Spinal cord (tissue), 10 donors: Measurements from ENCODE around the gene TTPAL. TPM values are rescaled to one million over a fixed set of nuclear protein-coding genes. Genes with fewer than 3 reads are reported as not detected.
A peak's percentile ranks its signal among the peaks of the same experiment; 100 is the strongest.

Experiments used
- DNase-seq, 6 donors: peaks; one replicate each; pipeline versions ENCODE4 v3.0.0 to v3.0.0-alpha.2; 2013 to 2015; ENCODE audit warnings: low spot score in 6 of 6, low read depth in 4 of 6
- H3K27ac ChIP-seq: one replicate; pipeline ENCODE4 v1.5.1; 2013; ENCODE audit warnings: low read depth, low read length, control low read depth
- H3K27me3 ChIP-seq: one replicate; pipeline ENCODE4 v1.6.1; 2013; ENCODE audit warnings: low read length; ENCODE audit not compliant: control insufficient read depth, insufficient read depth
- H3K36me3 ChIP-seq: one replicate; pipeline ENCODE4 v1.6.1; 2013; ENCODE audit warnings: low read length; ENCODE audit not compliant: control insufficient read depth, insufficient read depth
- H3K4me1 ChIP-seq: one replicate; pipeline ENCODE4 v1.6.1; 2013; ENCODE audit warnings: low read length; ENCODE audit not compliant: control insufficient read depth, insufficient read depth
- H3K4me3 ChIP-seq: one replicate; pipeline ENCODE4 v1.5.1; 2013; ENCODE audit warnings: low read depth, low read length, control low read depth
- H3K9me3 ChIP-seq: one replicate; pipeline ENCODE4 v1.6.1; 2013; ENCODE audit warnings: low read length; ENCODE audit not compliant: control insufficient read depth, insufficient read depth
- WGBS: methylation state at CpG from one replicate; pipeline ENCODE4 v1.1.5; 2013; ENCODE audit warnings: missing lambda C conversion rate; ENCODE audit not compliant: insufficient coverage; 5-methylcytosine and 5-hydroxymethylcytosine counted together
- polyA plus RNA-seq, 2 donors: library from polyadenylated mRNA; unstranded; fragments of 120-200 nt; gene quantifications; one replicate each; pipeline ENCODE4 v1.2.1, GENCODE V29; 2013; ENCODE audit not compliant: insufficient read length in 2 of 2
- small RNA-seq: library from RNA; depleted of rRNA; stranded (forward); fragments of <200 nt; gene quantifications from one replicate; pipeline ENCODE3, GENCODE V24; 2014; ENCODE audit warnings: low replicate concordance
- total RNA-seq, 2 donors: library from RNA; depleted of rRNA in 1 of 2; stranded (reverse); fragments of 120-200 nt in 1 of 2; fragments of >200 nt in 1 of 2; gene quantifications; one replicate each; pipeline versions ENCODE4 v1.2.3 to v1.2.4, GENCODE V29; 2013 to 2014
- donor health status: healthy.

Gene TTPAL
- total and polyA plus RNA-seq, 4 donors: 7.8 to 15.9 (median 13.4) TPM

- DNase-seq: no peak
- H3K27me3 ChIP-seq: no peaks in the 10 kb centered on the region
- H3K27ac ChIP-seq: no peak overlapping the region
- WGBS: 90% methylated on average over 2 of the region's 4 CpGs
- H3K9me3 ChIP-seq: no peaks in the 10 kb centered on the region
- no peaks in the 10 kb centered on the region for H3K36me3 ChIP-seq
- no peak overlapping the region for H3K4me3 ChIP-seq
- H3K4me1 ChIP-seq: no peaks in the 10 kb centered on the region
Observed at GRCh38 chr20:44541992-44542391, 66.3 kb downstream of the TTPAL start.

DNA sequence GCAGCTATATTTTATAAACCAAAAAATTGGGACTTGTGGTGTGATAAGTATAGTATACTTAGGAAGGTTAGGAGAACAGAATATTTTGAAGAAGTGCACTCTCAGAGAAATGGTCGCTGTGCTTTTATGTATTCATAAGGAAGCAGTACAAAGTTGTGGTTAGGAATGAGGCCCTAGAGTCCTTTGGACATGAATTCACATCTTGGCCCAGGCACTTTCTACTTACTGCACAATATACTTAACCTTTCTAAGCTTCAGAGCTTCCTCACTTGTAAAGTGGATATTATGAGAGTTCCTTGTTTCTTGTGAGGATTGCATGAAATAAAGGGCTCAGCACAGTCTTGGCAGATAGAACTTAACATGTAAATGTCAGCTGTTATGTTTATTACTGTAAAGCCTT lies 67.2 kb downstream of the TTPAL start:
- DNase-seq: no peak
- Histone ChIP-seq H3K9me3 (no peaks in the 10 kb centered on the region), H3K36me3 (no peaks in the 10 kb centered on the region), H3K27ac (no peak overlapping the region), H3K4me1 (no peaks in the 10 kb centered on the region), H3K27me3 (no peaks in the 10 kb centered on the region), H3K4me3 (no peak overlapping the region)
- 100% methylated on average over 1 of the region's 1 CpG for WGBS

DNA sequence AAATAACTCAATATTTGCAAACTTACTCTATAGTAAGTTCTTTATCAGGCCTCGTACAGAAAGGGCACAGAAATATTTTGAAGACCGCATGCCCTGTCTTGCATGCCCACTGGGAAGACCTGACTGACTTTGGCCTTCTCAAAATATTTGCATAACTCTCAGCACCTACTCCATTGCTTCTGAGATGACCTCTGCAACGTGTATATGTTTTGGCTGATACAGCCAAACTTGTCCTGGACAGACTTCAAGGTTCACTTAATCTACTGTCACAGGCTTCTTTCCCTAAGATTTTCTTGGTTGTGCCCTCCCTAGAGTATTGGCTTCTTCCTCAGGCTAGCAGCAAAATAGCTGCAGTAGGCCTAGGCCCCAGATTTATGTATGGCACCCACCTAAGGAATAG lies 67.7 kb downstream of the TTPAL start:
- H3K9me3 ChIP-seq: no peaks in the 10 kb centered on the region
- H3K4me3 ChIP-seq: no peak overlapping the region
- no peak for DNase-seq
- H3K4me1 ChIP-seq: no peaks in the 10 kb centered on the region
- no peaks in the 10 kb centered on the region for H3K36me3 ChIP-seq
- H3K27ac ChIP-seq: no peak overlapping the region
- 79% methylated on average over 3 of the region's 3 CpGs for WGBS
- no peaks in the 10 kb centered on the region for H3K27me3 ChIP-seq

Small RNA genes within 50 kb of the gene (small RNA-seq; reads per million reads assigned to genes)
- 0.34 reads per million, percentile 35 among the genes with 10 or more reads in this experiment for gene RPL37AP1

Other genes with a start within 250 kb of the TTPAL start
- gene GDAP1L1, start 228.6 kb upstream of the TTPAL start, total RNA-seq: 10 to 100 TPM; 24.5 to 26.0 TPM
- gene GDAP1L1, start 228.6 kb upstream of the TTPAL start, polyA plus RNA-seq: 100 to 1,000 TPM; 134 to 137 TPM
- 10 to 100 TPM; 12.5 to 16.5 TPM for gene FITM2, start 164.7 kb upstream of the TTPAL start, total RNA-seq
- 10 to 100 TPM; 14.1 to 14.2 TPM for gene FITM2, start 164.7 kb upstream of the TTPAL start, polyA plus RNA-seq
- gene R3HDML, start 138.8 kb upstream of the TTPAL start, total RNA-seq: under 1 TPM in 1 of 2 donors, not detected in 1; 0.11 TPM
- under 1 TPM in 1 of 2 donors, not detected in 1; 0.12 TPM for gene R3HDML, start 138.8 kb upstream of the TTPAL start, polyA plus RNA-seq
- under 1 TPM in 1 of 2 donors, not detected in 1; 0.22 TPM for gene HNF4A, start 120.2 kb upstream of the TTPAL start, total RNA-seq
- under 1 TPM; 0.21 to 0.29 TPM for gene HNF4A, start 120.2 kb upstream of the TTPAL start, polyA plus RNA-seq
- gene SERINC3, start 46.2 kb downstream of the TTPAL start, total RNA-seq: 10 to 100 TPM; 54.9 to 86.9 TPM
- 10 to 100 TPM; 93.0 to 95.5 TPM for gene SERINC3, start 46.2 kb downstream of the TTPAL start, polyA plus RNA-seq
- gene PKIG, start 106.7 kb downstream of the TTPAL start, total RNA-seq: 100 to 1,000 TPM in 1 of 2 donors, 10 to 100 TPM in 1; 25.5 to 107 TPM
- gene PKIG, start 106.7 kb downstream of the TTPAL start, polyA plus RNA-seq: 10 to 100 TPM; 64.9 to 67.2 TPM
- gene ADA, start 175.8 kb downstream of the TTPAL start, total RNA-seq: 1 to 10 TPM; 1.3 to 2.8 TPM
- 1 to 10 TPM; 3.0 to 3.1 TPM for gene ADA, start 175.8 kb downstream of the TTPAL start, polyA plus RNA-seq
- gene CCN5, start 239.5 kb downstream of the TTPAL start, total RNA-seq: under 1 TPM; 0.17 to 0.20 TPM
- gene CCN5, start 239.5 kb downstream of the TTPAL start, polyA plus RNA-seq: under 1 TPM; 0.32 to 0.50 TPM